ENCODE measurements around the gene ITSN1. TPM values are rescaled to one million over a fixed set of nuclear protein-coding genes. Genes with fewer than 3 reads are reported as not detected.

Gene ITSN1
- polyA plus RNA-seq, 1 donor from 2014 or later, result 35.1 TPM

- Histone ChIP-seq H3K36me3 (ENCODE audit: insufficient read depth, low read length) (peaks cover 9% of the 10 kb centered on the region), H3K9me3 (ENCODE audit: low read length) (no peaks in the 10 kb centered on the region), H3K9ac (ENCODE audit: low read length) (no peak overlapping the region), H3K79me2 (replicated peaks; ENCODE audit: insufficient read depth, low read length) (no peaks in the 10 kb centered on the region), H3K27me3 (ENCODE audit: insufficient read depth, low read depth, low read length) (no peaks in the 10 kb centered on the region), H3F3A (ENCODE audit: insufficient read depth, low read length, poor library complexity, severe bottlenecking) (no peaks in the 10 kb centered on the region), H3K4me2 (ENCODE audit: low read length) (no peak overlapping the region), H4K20me1 (ENCODE audit: insufficient read depth) (no peaks in the 10 kb centered on the region), H3K9me2 (ENCODE audit: insufficient read depth, low read length) (no peaks in the 10 kb centered on the region), H3K4me3 (ENCODE audit: low read length) (no peak overlapping the region), H3K27ac (ENCODE audit: low read length) (no peak overlapping the region), H2AFZ (ENCODE audit: low read depth, low read length) (no peak overlapping the region)
- TF ChIP-seq MXI1 (conservative IDR thresholded peaks at IDR 0.05; ENCODE audit: poor library complexity, severe bottlenecking) (no peak), EZH2 (IDR thresholded peaks at IDR 0.05; ENCODE audit: borderline replicate concordance, insufficient read depth, low read length, poor library complexity, severe bottlenecking) (no peak), SMC3 (conservative IDR thresholded peaks at IDR 0.05; ENCODE audit: poor library complexity) (no peak), POLR2AphosphoS5 (IDR thresholded peaks at IDR 0.05) (no peak), RAD21 (conservative IDR thresholded peaks at IDR 0.05) (no peak), EP300 (conservative IDR thresholded peaks at IDR 0.05; ENCODE audit: poor library complexity, severe bottlenecking) (no peak), CTCF (IDR thresholded peaks at IDR 0.05; ENCODE audit: poor library complexity, severe bottlenecking) (no peak)
- TF ChIP-seq, protein P1, sequence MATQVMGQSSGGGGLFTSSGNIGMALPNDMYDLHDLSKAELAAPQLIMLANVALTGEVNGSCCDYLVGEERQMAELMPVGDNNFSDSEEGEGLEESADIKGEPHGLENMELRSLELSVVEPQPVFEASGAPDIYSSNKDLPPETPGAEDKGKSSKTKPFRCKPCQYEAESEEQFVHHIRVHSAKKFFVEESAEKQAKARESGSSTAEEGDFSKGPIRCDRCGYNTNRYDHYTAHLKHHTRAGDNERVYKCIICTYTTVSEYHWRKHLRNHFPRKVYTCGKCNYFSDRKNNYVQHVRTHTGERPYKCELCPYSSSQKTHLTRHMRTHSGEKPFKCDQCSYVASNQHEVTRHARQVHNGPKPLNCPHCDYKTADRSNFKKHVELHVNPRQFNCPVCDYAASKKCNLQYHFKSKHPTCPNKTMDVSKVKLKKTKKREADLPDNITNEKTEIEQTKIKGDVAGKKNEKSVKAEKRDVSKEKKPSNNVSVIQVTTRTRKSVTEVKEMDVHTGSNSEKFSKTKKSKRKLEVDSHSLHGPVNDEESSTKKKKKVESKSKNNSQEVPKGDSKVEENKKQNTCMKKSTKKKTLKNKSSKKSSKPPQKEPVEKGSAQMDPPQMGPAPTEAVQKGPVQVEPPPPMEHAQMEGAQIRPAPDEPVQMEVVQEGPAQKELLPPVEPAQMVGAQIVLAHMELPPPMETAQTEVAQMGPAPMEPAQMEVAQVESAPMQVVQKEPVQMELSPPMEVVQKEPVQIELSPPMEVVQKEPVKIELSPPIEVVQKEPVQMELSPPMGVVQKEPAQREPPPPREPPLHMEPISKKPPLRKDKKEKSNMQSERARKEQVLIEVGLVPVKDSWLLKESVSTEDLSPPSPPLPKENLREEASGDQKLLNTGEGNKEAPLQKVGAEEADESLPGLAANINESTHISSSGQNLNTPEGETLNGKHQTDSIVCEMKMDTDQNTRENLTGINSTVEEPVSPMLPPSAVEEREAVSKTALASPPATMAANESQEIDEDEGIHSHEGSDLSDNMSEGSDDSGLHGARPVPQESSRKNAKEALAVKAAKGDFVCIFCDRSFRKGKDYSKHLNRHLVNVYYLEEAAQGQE (IDR thresholded peaks at IDR 0.05; ENCODE audit: borderline replicate concordance), result no peak
Observed at GRCh38 chr21:33896691-33897090, 254.4 kb downstream of the ITSN1 start.

DNA sequence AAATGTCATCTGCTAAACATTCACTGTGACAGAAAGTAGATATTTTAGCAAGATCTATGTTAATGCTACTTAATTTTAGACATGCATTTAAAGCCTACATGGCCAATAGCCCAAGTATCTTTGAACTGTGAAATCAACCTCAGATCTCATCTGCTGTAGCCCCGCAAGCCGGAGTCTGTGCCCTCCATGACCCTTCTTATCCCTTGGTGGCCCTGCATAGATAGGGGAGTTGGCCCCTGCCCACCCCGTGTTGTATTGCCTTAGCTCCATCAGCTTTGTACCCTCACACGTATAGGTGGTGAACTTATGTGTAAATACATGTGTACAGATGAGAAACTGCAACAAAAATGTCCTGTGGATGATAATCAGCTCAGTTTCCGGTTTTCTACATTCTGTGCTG is 254.8 kb downstream of the ITSN1 start:
- Histone ChIP-seq H3K36me3 (ENCODE audit: insufficient read depth, low read length) (peaks cover 9% of the 10 kb centered on the region), H3K4me2 (ENCODE audit: low read length) (no peak overlapping the region), H3K27me3 (ENCODE audit: insufficient read depth, low read depth, low read length) (no peaks in the 10 kb centered on the region), H3F3A (ENCODE audit: insufficient read depth, low read length, poor library complexity, severe bottlenecking) (no peaks in the 10 kb centered on the region), H3K9me3 (ENCODE audit: low read length) (no peaks in the 10 kb centered on the region), H2AFZ (ENCODE audit: low read depth, low read length) (no peak overlapping the region), H3K4me3 (ENCODE audit: low read length) (no peak overlapping the region), H4K20me1 (ENCODE audit: insufficient read depth) (no peaks in the 10 kb centered on the region), H3K79me2 (replicated peaks; ENCODE audit: insufficient read depth, low read length) (no peaks in the 10 kb centered on the region), H3K27ac (ENCODE audit: low read length) (no peak overlapping the region), H3K9me2 (ENCODE audit: insufficient read depth, low read length) (no peaks in the 10 kb centered on the region), H3K9ac (ENCODE audit: low read length) (no peak overlapping the region)
- TF ChIP-seq MXI1 (conservative IDR thresholded peaks at IDR 0.05; ENCODE audit: poor library complexity, severe bottlenecking), result no peak
- no peak for TF ChIP-seq SMC3 (conservative IDR thresholded peaks at IDR 0.05; ENCODE audit: poor library complexity)
- TF ChIP-seq CTCF (IDR thresholded peaks at IDR 0.05; ENCODE audit: poor library complexity, severe bottlenecking), result no peak
- no peak for TF ChIP-seq POLR2AphosphoS5 (IDR thresholded peaks at IDR 0.05)
